Heart left ventricle (tissue), 16 donors: ENCODE measurements around the gene TOLLIP. TPM values are rescaled to one million over a fixed set of nuclear protein-coding genes. Genes with fewer than 3 reads are reported as not detected.
A peak's percentile ranks its signal among the peaks of the same experiment; 100 is the strongest.

ENCODE experiments used
- ATAC-seq, 4 donors: fragments of 200-7000 bp; cut with Tn5 transposase; one replicate each; pipeline ENCODE4 v1.9.1; 2020 to 2022; ENCODE audit warnings: moderate library complexity in 4 of 4, mild to moderate bottlenecking in 3 of 4, moderate number of reproducible peaks in 1 of 4
- DNase-seq, 5 donors: peaks; one replicate each; pipeline ENCODE4 v3.0.0-alpha.2; 2020
- H3K27ac ChIP-seq, 12 donors: fragments of 200-600 bp; sonication (generic) in 4 of 12; one replicate each; pipeline versions ENCODE4 v1.5.0 to v1.8.0; 2016 to 2022; ENCODE audit warnings: mild to moderate bottlenecking in 2 of 12
- H3K27me3 ChIP-seq, 9 donors: fragments of 200-600 bp; sonication (generic) in 2 of 9; one replicate each; pipeline versions ENCODE4 v1.5.1 to v1.8.0; 2016 to 2022; ENCODE audit warnings: mild to moderate bottlenecking in 3 of 9
- H3K36me3 ChIP-seq, 9 donors: fragments of 200-600 bp; sonication (generic) in 2 of 9; one replicate each; pipeline versions ENCODE4 v1.5.0 to v1.8.0; 2018 to 2022; ENCODE audit warnings: mild to moderate bottlenecking in 2 of 9
- H3K4me1 ChIP-seq, 12 donors: fragments of 200-600 bp; sonication (generic) in 4 of 12; one replicate each; pipeline versions ENCODE4 v1.5.0 to v1.8.0; 2016 to 2022; ENCODE audit warnings: mild to moderate bottlenecking in 3 of 12
- H3K4me3 ChIP-seq, 12 donors: fragments of 200-600 bp; sonication (generic) in 4 of 12; one replicate each; pipeline versions ENCODE4 v1.5.0 to v1.8.0; 2017 to 2022; ENCODE audit warnings: mild to moderate bottlenecking in 9 of 12, moderate library complexity in 4 of 12
- H3K9me3 ChIP-seq, 12 donors: fragments of 200-600 bp; sonication (generic) in 4 of 12; one replicate each; pipeline versions ENCODE4 v1.5.0 to v1.8.0; 2016 to 2022; ENCODE audit warnings: mild to moderate bottlenecking in 1 of 12
- CTCF ChIP-seq, 12 donors: fragments of 200-600 bp; sonication (generic) in 4 of 12; IDR thresholded peaks; one replicate each; pipeline versions ENCODE4 v1.5.0 to v1.8.0; 2018 to 2022; ENCODE audit warnings: antibody characterized with exemption in 12 of 12, mild to moderate bottlenecking in 5 of 12
- POLR2A ChIP-seq, 2 donors: fragments of 450-650 bp; IDR thresholded peaks; one replicate each; pipeline ENCODE4 v1.6.1; 2017; ENCODE audit warnings: antibody characterized with exemption in 2 of 2, mild to moderate bottlenecking in 2 of 2, moderate library complexity in 2 of 2
- WGBS, 4 donors: extraction: QIAGEN DNeasy Blood & Tissue Kit in 2 of 4; methylation state at CpG; one replicate each; pipeline versions ENCODE4 v1.1.5 to v1.1.7; 2013 to 2018; 5-methylcytosine and 5-hydroxymethylcytosine counted together
- intact Hi-C, 10 donors: fragments of 100-400 bp; cut with DNase I; formaldehyde crosslinking; loops; one replicate each; pipeline versions ENCODE4 v1.11.1 to v1.14.2; 2022
- polyA plus RNA-seq, 2 donors: library from polyadenylated mRNA; stranded (reverse); fragments of 200-250 nt; gene quantifications; one replicate each; pipeline ENCODE4 v1.2.3, GENCODE V29; 2013
- total RNA-seq, 9 donors: library from RNA; depleted of rRNA in 2 of 9; stranded (reverse); fragments of >200 nt in 2 of 9; fragmentation: NEBNext Ultra II Directional in 3 of 9; extraction: Animal tissue kit (Norgen Biotek cat#: 25700) in 3 of 9; gene quantifications; one replicate each; pipeline versions ENCODE4 v1.1.0 to v1.2.4, GENCODE V29; 2016 to 2023
- donor health status: ischemic (EF 13 %, LVEDD 7.1; RV severe dilation, severe dysfunction).
- donor health status: healthy with polysubstance abuse.
- donor health status: DM: no; HTN: yes; CAD: no.
- donor health status: DM: no; HTN: no; CAD: no.
- donor health status: ischemic (EF 25% LVEDD 6.9; RV normal size, moderate dysfunction).
- donor health status: ischemic (EF 25% LVEDD 5.7; RV mildly dilated, moderate dysfunction).
- donor health status: healthy.
- donor health status: DM: yes; HTN: yes; CAD: no.
- donor health status: ischemic (EF 35%, LVEDD 5.7; RV mildly dilated, moderate dysfunction).
- donor health status: nonischemic (EF 11% LVEDD 7.7; RV severe dilation, severe dysfunction).
- donor health status: DM: yes; HTN: yes; CAD: no.
- donor health status: PGD.
- donor health status: ischemic (EF 29% LVEDD 5.4; RV normal size, mild dysfunction).
- donor health status: nonischemic (EF 23%, LVEDD 6.1; RV moderate dilation, normal function).

Gene TOLLIP
- total and polyA plus RNA-seq, 11 donors, result 27.4 to 57.2 (median 44.9) TPM

- Histone ChIP-seq H3K9me3 (no peaks in the 10 kb centered on the region), H3K4me3 (no peak overlapping the region), H3K27ac (no peak overlapping the region), H3K4me1 (peaks cover 0 to 39% (median 26%) of the 10 kb centered on the region in 12 donors), H3K27me3 (no peaks in the 10 kb centered on the region), H3K36me3 (peaks cover 0 to 42% (median 27%) of the 10 kb centered on the region in 9 donors)
- 91 to 97% (median 96%) methylated on average over 9 of the region's 9 CpGs for WGBS, 4 donors
- DNase-seq, result peak in 2 of 5 donors; percentile 10 to 15
- intact Hi-C loops, result loop anchor here in 1 of 10 donors (10.0 kb wide), 1 partner anchor 219 kb away; no protein-coding TSS in a partner anchor
- no peak for ATAC-seq
- TF ChIP-seq CTCF (IDR thresholded peaks at IDR 0.05), result no peak
- no peak for TF ChIP-seq POLR2A (IDR thresholded peaks at IDR 0.05)
These were observed 13.1 kb downstream of the TOLLIP start for GRCh38 chr11:1296287-1296686.

- 94 to 98% (median 97%) methylated on average over 7 to 23 of the region's 23 CpGs for WGBS, 4 donors
- no peak overlapping the region for H3K27ac ChIP-seq
- DNase-seq (peak in 4 of 5 donors; percentile 11 to 54 (median 18)), ATAC-seq (no peak)
- no peaks in the 10 kb centered on the region for H3K9me3 ChIP-seq
- peaks cover 0 to 47% (median 28%) of the 10 kb centered on the region in 9 donors for H3K36me3 ChIP-seq
- no peak overlapping the region for H3K4me3 ChIP-seq
- no peaks in the 10 kb centered on the region for H3K27me3 ChIP-seq
- H3K4me1 ChIP-seq, result peaks cover 0 to 39% (median 26%) of the 10 kb centered on the region in 12 donors
- intact Hi-C loops, result loop anchor here in 1 of 10 donors (10.0 kb wide), 1 partner anchor 219 kb away; no protein-coding TSS in a partner anchor
- no peak for TF ChIP-seq POLR2A (IDR thresholded peaks at IDR 0.05)
- no peak for TF ChIP-seq CTCF (IDR thresholded peaks at IDR 0.05)
These were observed 13.8 kb downstream of the TOLLIP start for GRCh38 chr11:1295591-1295990.

- H3K36me3 ChIP-seq, result peaks cover 0 to 52% (median 33%) of the 10 kb centered on the region in 9 donors
- H3K27me3 ChIP-seq, result no peaks in the 10 kb centered on the region
- DNase-seq, result peak in 3 of 5 donors; percentile 8 to 44 (median 10)
- 89 to 94% (median 91%) methylated on average over 22 of the region's 22 CpGs for WGBS, 4 donors
- intact Hi-C loops, result loop anchor here in 1 of 10 donors (10.0 kb wide), 1 partner anchor 220 kb away; no protein-coding TSS in a partner anchor
- TF ChIP-seq POLR2A (IDR thresholded peaks at IDR 0.05), result no peak
- no peak for TF ChIP-seq CTCF (IDR thresholded peaks at IDR 0.05)
- H3K9me3 ChIP-seq, result no peaks in the 10 kb centered on the region
- H3K27ac ChIP-seq, result no peak overlapping the region
- H3K4me1 ChIP-seq, result peaks cover 0 to 39% (median 25%) of the 10 kb centered on the region in 12 donors
- no peak for ATAC-seq
- H3K4me3 ChIP-seq, result no peak overlapping the region
These were observed 14.3 kb downstream of the TOLLIP start for GRCh38 chr11:1295086-1295485.

- TF ChIP-seq CTCF (IDR thresholded peaks at IDR 0.05), result peak in 2 of 12 donors; percentile 22 to 37
- no peak for TF ChIP-seq POLR2A (IDR thresholded peaks at IDR 0.05)
- peak in 3 of 5 donors; percentile 17 to 49 (median 28) for DNase-seq
These were observed 15.8 kb downstream of the TOLLIP start for GRCh38 chr11:1293619-1294015.

More at GRCh38 chr11:1293619-1294015, 15.8 kb downstream of the TOLLIP start:
- Histone ChIP-seq H3K27ac (no peak overlapping the region), H3K27me3 (no peaks in the 10 kb centered on the region), H3K9me3 (no peaks in the 10 kb centered on the region), H3K4me1 (peaks cover 0 to 26% (median 12%) of the 10 kb centered on the region in 12 donors), H3K36me3 (peaks cover 0 to 66% (median 48%) of the 10 kb centered on the region in 9 donors), H3K4me3 (no peak overlapping the region)
- intact Hi-C loops, result loop anchor here in 1 of 10 donors (10.0 kb wide), 1 partner anchor 221 kb away; no protein-coding TSS in a partner anchor
- peak in 2 of 4 donors; percentile 51 to 55 for ATAC-seq
- 74 to 89% (median 88%) methylated on average over 9 to 13 of the region's 13 CpGs for WGBS, 4 donors
